ENCODE results near the gene EIF2D. TPM values are rescaled to one million over a fixed set of nuclear protein-coding genes. Genes with fewer than 3 reads are reported as not detected.
A peak's percentile ranks its signal among the peaks of the same experiment; 100 is the strongest.

The EIF2D gene
- total RNA-seq, 1 donor from 2014 or later, result 65.4 TPM

DNA sequence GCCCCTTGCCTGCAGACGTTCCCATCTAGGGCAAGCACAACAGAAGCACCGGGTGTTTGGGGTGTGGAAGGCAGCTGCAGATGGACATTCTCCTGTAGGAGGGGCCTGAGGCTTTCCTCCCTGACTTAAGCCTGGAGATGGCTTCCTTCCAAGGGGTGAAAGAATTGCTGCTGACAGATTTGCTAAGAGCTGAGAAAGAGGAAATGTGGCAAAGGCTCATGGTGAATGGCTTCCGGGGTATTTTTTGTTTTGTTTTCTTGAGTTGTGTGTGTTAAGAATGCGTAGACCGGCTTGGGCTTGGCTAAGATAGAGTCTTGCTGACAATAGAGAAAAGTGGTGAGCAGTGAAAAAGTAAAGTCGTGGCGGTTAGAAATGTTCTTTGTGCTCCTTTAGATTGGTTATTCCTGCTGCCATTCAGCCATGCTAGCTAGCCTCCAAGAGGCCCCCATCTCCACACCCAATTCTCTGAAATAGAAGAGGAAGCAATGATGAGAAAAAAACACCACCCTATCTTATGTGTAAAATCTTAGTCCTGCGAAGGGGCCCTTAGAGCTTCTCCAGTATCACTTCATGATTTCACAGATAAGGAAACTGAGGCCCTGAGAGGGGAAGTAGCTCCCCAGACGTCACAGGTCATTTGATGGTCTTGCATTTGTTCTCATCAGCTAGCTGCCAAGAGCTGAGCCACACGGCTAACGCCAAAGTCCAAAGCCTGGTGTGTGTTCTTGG lies 36.9 kb downstream of the EIF2D start:
- Mint-ChIP-seq H3K36me3 (ENCODE audit: low read depth) (peaks cover 63% of the 10 kb centered on the region), H3K4me1 (peaks cover 98% of the 10 kb centered on the region), H3K27me3 (no peaks in the 10 kb centered on the region), H3K4me3 (peak overlapping the region; percentile 73), H3K9me3 (no peaks in the 10 kb centered on the region), H3K27ac (peak overlapping the region; percentile 96)
- DNase-seq (no peak), ATAC-seq (ENCODE audit: low read depth) (peak; percentile 19)
- CTCF ChIA-PET, result interaction anchor here (1.0 to 2.4 kb wide), 7 partner anchors 9 to 96 kb away, joined by 3 to 18 read pairs (median 4); no protein-coding TSS in a partner anchor
- intact Hi-C loops (cut with micrococcal nuclease), result loop anchor here (1.0 kb wide), 2 partner anchors 12 to 16 kb away; no protein-coding TSS in a partner anchor
- TF ChIP-seq CTCF (IDR thresholded peaks at IDR 0.05), result no peak
- POLR2A ChIA-PET, result interaction anchor here (1.0 to 9.8 kb wide), 4 partner anchors 9 to 98 kb away, joined by 3 to 343 read pairs (median 10); no protein-coding TSS in a partner anchor

- H3K9me3 Mint-ChIP-seq, result no peaks in the 10 kb centered on the region
- no peak for TF ChIP-seq CTCF (IDR thresholded peaks at IDR 0.05)
- intact Hi-C loops (cut with micrococcal nuclease), result no loop called here
- H3K27ac Mint-ChIP-seq, result peak overlapping the region; percentile 96
- H3K4me3 Mint-ChIP-seq, result no peak overlapping the region
- POLR2A ChIA-PET, result interaction anchor here (9.8 kb wide), 1 partner anchor 14 kb away, joined by 343 read pairs; no protein-coding TSS in a partner anchor
- DNase-seq (no peak), ATAC-seq (ENCODE audit: low read depth) (no peak)
- peaks cover 70% of the 10 kb centered on the region for H3K36me3 Mint-ChIP-seq (ENCODE audit: low read depth)
- H3K4me1 Mint-ChIP-seq, result peaks cover 96% of the 10 kb centered on the region
- H3K27me3 Mint-ChIP-seq, result no peaks in the 10 kb centered on the region
- CTCF ChIA-PET, result interaction anchor here (1.0 kb wide), 1 partner anchor 15 kb away, joined by 3 read pairs; no protein-coding TSS in a partner anchor
Measured at GRCh38 chr1:206573762-206574161, 38.5 kb downstream of the EIF2D start.

DNA sequence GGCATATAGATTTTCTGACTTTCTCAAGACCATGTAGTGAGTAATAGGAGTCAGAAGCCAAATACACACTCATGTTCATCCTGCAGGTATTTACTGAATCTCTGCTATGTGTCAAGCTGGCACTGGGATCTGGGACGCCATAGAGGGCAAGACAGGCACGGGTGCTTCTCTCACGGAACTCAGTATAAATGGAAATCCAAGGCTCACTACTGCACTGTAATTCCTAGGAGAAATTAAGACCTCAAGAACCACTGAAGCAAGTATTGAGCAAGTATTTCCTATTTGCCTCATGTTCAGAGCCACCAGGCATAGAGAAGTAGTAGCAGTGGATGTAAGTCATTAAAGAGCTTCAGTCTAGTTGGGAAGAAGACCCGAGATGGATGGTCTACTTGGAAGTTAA lies 38.9 kb downstream of the EIF2D start:
- no peak for TF ChIP-seq CTCF (IDR thresholded peaks at IDR 0.05)
- peaks cover 96% of the 10 kb centered on the region for H3K4me1 Mint-ChIP-seq
- ChIA-PET CTCF (interaction anchor here (1.0 kb wide), 1 partner anchor 10 kb away, joined by 3 read pairs; no protein-coding TSS in a partner anchor), POLR2A (interaction anchor here (9.8 kb wide), 1 partner anchor 14 kb away, joined by 343 read pairs; no protein-coding TSS in a partner anchor)
- intact Hi-C loops (cut with micrococcal nuclease), result no loop called here
- no peak overlapping the region for H3K4me3 Mint-ChIP-seq
- peaks cover 71% of the 10 kb centered on the region for H3K36me3 Mint-ChIP-seq (ENCODE audit: low read depth)
- H3K27ac Mint-ChIP-seq, result peak overlapping the region; percentile 96
- H3K27me3 Mint-ChIP-seq, result no peaks in the 10 kb centered on the region
- ATAC-seq (ENCODE audit: low read depth) (no peak), DNase-seq (no peak)
- no peaks in the 10 kb centered on the region for H3K9me3 Mint-ChIP-seq

DNA sequence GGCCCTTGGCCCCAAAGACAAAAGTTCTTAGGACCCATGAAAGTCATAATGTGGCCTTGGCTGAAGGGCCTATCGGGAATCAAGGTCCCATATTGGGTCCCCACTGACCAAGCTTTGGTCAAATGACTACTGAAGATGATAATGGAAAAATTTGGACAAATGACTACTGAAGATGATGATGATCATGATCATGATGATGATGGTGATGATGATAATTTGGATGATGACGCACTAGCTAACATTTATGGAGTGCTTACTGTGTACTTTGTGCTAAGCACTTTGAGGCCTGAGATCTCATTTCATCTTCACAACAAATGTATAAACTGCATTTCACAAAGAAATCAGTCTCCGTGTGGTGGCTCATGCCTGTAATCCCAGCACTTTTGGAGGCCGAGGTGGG lies 39.4 kb downstream of the EIF2D start:
- peak overlapping the region; percentile 25 for H3K27ac Mint-ChIP-seq
- H3K9me3 Mint-ChIP-seq, result no peaks in the 10 kb centered on the region
- peaks cover 96% of the 10 kb centered on the region for H3K4me1 Mint-ChIP-seq
- no peaks in the 10 kb centered on the region for H3K27me3 Mint-ChIP-seq
- intact Hi-C loops (cut with micrococcal nuclease), result loop anchor here (1.0 kb wide), 1 partner anchor 9 kb away; no protein-coding TSS in a partner anchor
- TF ChIP-seq CTCF (IDR thresholded peaks at IDR 0.05), result no peak
- ChIA-PET CTCF (interaction anchor here (1.0 kb wide), 1 partner anchor 10 kb away, joined by 3 read pairs; no protein-coding TSS in a partner anchor), POLR2A (interaction anchor here (9.8 kb wide), 1 partner anchor 13 kb away, joined by 343 read pairs; no protein-coding TSS in a partner anchor)
- H3K36me3 Mint-ChIP-seq (ENCODE audit: low read depth), result peaks cover 73% of the 10 kb centered on the region
- no peak overlapping the region for H3K4me3 Mint-ChIP-seq
- DNase-seq, result no peak
- no peak for ATAC-seq (ENCODE audit: low read depth)

DNA sequence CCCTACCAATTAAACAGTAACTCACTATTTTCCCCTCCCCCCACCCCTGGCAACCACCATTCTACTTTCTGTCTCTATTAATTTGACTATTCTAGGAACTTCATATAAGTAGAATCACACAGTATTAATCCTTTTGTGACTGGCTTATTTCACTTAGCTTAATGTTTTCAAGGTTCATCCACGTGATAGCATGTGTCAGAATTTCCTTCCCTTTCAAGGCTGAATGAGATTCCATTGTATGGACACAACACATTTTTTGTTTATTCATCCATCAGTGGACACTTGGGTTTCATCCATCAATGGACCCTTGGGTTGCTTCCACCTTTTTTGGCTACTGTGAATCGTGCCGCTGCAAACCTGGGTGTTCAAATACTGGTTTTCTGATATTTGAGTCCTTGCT lies 41.7 kb downstream of the EIF2D start:
- peaks cover 96% of the 10 kb centered on the region for H3K4me1 Mint-ChIP-seq
- DNase-seq, result no peak
- no peaks in the 10 kb centered on the region for H3K27me3 Mint-ChIP-seq
- peaks cover 85% of the 10 kb centered on the region for H3K36me3 Mint-ChIP-seq (ENCODE audit: low read depth)
- no peak for TF ChIP-seq CTCF (IDR thresholded peaks at IDR 0.05)
- intact Hi-C loops (cut with micrococcal nuclease), result loop anchor here (1.0 kb wide), 1 partner anchor 11 kb away; no protein-coding TSS in a partner anchor
- H3K4me3 Mint-ChIP-seq, result no peak overlapping the region
- ChIA-PET CTCF (interaction anchor here (1.1 kb wide), 1 partner anchor 10 kb away, joined by 4 read pairs; no protein-coding TSS in a partner anchor), POLR2A (interaction anchor here (0.6 to 1.0 kb wide), 2 partner anchors 8 to 70 kb away, joined by 3 to 4 read pairs; no protein-coding TSS in a partner anchor)
- no peak for ATAC-seq (ENCODE audit: low read depth)
- H3K9me3 Mint-ChIP-seq, result no peaks in the 10 kb centered on the region
- H3K27ac Mint-ChIP-seq, result peak overlapping the region; percentile 30

All from activated B cell treated with CpG ODN at 0.5 μM for 24 hours (primary cell).